Activated CD4-positive, alpha-beta T cell treated with anti-CD3 and anti-CD28 coated beads, Interleukin-2, amount 50 U/mL, for 48 hours (primary cell): ENCODE results near the gene TCF7L2.

Experiments
- DNase-seq, 2 experiments: peaks; one replicate each; pipeline ENCODE4 v3.0.0-alpha.2; 2020

TCF7L2 gene

DNA sequence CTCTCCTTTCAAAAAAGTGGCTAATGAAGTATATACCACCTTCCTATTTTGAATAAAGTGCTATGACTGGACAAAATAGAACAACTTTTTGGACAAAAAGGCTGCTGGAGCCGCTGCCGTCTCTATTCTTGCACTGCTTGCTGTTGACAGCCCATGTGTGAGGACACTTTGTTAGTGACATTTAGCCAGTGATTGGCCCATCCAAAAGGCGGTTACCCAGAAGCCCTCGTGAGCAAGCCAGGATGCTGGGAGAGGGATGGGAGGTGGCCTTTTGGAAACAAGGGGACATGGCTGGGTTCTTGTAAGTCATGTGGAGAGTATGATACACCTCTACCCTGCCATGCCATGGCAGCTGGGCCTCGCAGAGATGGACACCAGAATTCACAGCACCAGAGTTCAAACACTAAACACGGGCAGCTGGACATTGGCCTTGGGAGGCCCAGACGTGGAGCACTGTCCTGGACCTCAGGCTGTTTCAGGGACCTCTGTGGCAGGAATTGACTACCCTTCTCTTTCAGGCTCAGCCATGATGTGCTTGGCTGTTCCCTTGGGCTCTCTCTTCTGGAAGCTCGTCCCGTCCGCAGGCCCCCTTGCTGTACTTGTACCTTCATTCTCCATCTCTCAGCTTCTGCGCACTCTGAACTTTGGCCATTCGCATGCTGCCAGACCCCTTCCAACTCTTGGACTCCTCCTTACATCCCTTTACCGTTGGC lies 118.3 kb downstream of the TCF7L2 start:
- DNase-seq = no peak

DNA sequence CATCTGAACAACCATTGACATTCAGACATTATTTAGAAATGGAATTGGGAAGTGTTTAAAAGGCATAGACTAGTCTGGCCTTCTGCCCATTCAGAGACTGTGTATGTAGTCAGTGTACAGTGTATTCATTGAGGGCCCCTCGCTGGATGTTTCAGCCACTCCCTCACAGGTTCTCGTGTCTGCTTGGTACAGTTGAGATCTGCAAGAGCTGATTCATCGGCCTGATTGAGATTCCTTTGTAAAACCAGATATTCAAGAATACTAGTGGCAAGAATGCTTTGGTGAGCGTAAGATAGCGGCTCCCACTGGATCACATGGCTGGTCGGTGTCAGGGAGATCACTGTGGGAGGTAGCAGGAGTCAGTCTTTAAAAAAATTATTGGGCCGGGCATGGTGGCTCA lies 119.5 kb downstream of the TCF7L2 start:
- DNase-seq = no peak

DNA sequence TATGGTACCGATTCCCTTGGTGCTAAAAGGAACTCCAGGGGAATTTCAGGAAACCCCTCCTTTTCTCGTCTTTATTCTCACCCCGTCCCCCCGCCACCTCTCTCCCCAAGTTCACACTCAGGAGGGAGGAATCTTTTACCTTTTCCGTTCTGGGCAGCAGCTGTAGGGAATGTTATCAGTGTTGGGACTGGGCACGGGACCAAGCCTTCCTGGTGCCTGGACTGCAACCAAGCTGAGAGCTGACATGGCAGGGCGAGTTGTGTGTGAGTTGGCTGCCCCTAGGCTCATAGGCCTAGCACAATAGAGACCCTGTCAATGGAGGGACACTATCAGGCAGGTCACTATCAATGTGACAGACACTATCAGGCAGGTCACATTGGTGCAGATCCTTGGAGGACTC lies 121.4 kb downstream of the TCF7L2 start:
- DNase-seq = no peak

GRCh38 chr10:113073549-113074189 lies 123.6 kb downstream of the TCF7L2 start:
- DNase-seq = no peak

- no peak for DNase-seq
Measured at GRCh38 chr10:113076949-113077348, 126.9 kb downstream of the TCF7L2 start.

DNA sequence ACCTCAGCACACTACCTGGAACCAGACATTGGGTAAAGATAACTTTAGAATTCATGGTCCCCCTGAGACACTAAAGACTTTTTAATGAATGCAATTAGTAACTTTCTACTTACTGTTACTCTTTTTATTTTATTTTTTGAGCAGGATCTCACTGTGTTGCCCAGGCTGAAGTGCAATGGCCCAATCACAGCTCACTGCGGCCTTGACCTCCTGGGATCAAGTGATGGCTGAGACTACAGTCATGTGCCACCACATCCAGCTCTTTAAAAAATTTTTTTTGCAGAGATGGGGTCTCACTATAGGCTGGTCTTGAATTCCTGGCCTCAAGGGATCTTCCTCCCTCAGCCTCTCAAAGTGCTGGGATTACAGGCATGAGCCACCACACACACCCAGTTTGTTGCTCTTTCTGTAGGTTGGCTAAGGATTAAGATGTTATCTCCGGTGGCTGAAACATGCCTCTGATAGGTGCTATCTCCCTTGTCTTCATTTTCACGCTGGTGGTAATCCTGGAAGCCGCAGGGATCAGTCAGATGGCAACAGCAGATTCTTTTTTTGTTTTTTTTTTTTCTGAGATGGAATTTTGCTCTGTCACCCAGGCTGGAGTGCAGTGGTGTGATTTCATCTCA lies 128.3 kb downstream of the TCF7L2 start:
- no peak for DNase-seq

DNA sequence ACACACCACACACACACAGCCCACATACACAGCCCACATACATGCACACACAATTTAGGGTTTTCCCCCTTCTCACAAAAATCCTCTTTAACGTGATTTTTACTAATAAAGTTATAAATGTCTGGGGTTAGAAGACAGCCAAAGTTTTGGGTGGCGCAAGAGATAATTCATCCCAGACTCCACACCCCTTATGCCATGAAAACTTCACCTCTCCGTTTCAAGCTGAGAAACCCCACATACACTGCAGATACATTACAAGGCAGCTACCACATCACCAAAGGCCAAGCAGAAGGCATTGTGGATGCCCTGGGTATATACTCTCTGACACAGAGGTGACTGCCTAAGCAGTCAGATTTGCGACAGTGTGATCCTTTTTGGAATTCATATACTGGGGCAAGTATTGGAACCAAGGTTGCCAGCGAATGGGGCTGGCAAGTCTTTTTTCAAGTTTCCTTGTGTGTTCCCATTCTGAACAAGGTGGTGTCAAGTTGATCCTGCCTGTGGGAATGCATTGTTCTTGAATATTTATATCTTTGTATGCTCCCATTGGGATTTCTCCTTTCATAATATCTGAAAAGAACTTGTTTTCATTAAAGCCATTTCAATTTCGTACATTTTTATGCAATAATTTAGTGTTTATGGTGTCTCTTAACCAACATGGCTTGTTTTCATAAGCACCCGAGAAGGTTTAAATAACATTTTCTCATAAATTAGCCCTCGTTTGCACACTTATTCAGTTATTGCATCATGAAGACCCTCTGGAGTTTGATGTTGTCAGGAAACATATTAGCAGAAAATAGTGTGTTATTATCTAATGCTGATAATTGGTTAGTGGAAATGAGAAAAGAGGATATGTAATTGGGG lies 130.2 kb downstream of the TCF7L2 start:
- no peak for DNase-seq

DNA sequence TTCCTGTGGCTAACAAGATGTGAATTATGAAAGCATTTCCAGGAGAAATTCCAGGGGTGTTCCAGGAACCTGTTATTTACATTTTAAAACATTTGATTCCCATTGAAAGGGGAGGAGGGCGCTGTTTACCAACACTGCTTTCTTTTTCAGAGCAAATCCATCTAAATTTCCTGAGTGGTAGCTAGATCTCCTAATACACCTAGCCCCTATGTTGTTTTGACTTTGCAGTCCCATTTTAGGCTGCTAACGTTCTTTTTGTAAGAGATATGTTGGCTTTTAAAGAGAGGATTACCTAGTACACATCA lies 130.8 kb downstream of the TCF7L2 start:
- DNase-seq = no peak

GRCh38 chr10:113084031-113084430 lies 134.0 kb downstream of the TCF7L2 start:
- DNase-seq = no peak

DNA sequence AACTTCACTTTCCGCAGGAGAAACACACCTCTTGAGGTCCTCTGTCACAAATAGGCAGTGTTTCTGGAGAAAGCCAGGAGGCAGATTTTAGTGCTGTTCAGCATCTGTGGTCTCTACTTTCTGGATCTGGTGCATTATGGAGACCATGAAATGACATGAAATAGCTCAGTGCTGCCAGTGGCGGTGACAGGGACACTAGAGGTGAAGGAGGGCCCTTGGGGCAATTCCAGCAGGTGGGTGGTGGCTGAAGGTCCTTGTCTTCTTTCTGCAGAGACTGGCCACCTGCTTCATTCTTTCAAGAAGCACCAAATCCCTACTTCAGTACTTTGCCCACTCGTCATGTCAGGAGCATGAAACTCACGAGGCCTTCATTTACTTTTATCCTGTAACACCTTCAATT lies 135.7 kb downstream of the TCF7L2 start:
- DNase-seq = no peak

DNA sequence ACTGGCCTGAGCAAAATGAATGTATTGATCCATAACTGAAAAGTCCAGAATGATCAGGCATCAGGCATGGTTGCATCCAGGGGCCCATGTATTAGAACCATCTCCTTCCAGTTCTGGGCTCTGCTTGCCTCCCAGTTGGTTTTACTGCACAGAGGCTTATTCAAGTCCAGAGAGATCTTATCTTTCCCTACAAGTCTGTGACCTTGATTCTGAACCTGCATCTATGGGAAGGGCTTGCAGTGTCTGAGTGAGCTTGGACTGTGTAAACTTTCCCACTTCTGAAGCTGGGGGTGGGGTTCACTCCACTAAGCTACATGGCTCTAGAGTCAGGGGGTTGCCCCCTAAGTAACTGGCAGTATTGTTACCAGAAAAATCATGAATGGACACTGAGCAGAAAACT lies 136.2 kb downstream of the TCF7L2 start:
- DNase-seq = no peak

DNA sequence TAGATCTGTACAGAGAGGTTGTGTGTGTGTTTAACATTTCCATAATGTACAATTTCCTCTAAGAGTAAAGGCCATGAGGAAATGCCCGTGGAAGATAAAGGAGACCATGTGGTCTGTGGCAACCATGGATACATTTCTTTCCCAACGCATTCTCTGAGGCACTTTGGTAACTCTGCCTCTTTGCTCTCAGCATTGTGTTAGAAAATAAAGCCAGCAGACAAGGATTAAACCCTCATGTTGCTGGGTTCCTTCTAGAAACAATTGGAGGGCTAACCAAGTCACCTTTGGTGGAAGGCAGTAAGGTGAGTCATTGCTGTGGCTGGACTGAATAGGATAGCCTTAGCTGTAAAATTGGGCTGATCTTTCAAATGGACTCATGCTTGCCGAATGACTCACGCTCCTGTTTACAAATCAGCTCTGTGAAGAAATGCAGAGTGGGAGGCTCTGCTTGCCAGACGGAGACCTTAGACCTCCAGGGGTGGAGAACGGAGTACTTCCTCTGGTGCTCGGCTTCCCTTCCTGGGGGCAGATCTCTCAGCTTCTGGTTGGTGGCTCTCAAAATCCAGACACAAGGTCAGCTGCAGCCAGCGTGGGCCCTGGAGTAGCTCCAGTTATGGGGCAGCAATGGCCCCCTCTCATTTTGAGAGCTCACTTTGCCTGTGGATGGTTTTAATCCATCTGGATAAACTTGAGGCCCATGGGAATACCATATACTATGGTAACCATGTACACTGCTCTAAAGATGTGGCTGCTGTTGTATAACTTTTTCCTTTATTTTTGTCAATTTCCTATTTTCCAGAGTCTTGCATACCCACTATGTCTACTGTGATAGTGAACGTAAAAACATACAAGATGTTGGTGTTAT lies 137.3 kb downstream of the TCF7L2 start:
- DNase-seq = no peak

- no peak for DNase-seq
Measured at GRCh38 chr10:113088194-113088593, 138.1 kb downstream of the TCF7L2 start.

GRCh38 chr10:113089551-113089950 lies 139.5 kb downstream of the TCF7L2 start:
- no peak for DNase-seq

GRCh38 chr10:113091920-113092319 lies 141.9 kb downstream of the TCF7L2 start:
- no peak for DNase-seq

- no peak for DNase-seq
Measured at GRCh38 chr10:113093188-113094113, 143.4 kb downstream of the TCF7L2 start.

DNA sequence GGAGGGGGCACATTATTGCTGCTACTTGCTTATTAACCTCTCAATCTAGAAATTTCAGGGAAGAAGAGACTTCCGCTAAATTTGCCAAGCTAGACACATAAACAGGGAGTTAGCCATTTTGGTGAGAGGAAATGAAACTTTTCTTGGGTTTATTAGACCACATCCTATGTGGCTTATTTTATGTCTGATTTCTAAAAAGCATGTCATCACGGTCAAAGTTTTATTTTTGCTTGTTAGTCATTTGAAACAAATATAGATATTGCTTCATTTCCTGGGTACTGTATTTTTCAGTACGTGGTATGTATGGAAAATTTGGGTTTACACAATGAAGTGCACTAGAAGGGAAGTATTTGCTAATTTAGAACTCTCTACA lies 144.1 kb downstream of the TCF7L2 start:
- no peak for DNase-seq

GRCh38 chr10:113095419-113096127 lies 145.5 kb downstream of the TCF7L2 start:
- DNase-seq = no peak

DNA sequence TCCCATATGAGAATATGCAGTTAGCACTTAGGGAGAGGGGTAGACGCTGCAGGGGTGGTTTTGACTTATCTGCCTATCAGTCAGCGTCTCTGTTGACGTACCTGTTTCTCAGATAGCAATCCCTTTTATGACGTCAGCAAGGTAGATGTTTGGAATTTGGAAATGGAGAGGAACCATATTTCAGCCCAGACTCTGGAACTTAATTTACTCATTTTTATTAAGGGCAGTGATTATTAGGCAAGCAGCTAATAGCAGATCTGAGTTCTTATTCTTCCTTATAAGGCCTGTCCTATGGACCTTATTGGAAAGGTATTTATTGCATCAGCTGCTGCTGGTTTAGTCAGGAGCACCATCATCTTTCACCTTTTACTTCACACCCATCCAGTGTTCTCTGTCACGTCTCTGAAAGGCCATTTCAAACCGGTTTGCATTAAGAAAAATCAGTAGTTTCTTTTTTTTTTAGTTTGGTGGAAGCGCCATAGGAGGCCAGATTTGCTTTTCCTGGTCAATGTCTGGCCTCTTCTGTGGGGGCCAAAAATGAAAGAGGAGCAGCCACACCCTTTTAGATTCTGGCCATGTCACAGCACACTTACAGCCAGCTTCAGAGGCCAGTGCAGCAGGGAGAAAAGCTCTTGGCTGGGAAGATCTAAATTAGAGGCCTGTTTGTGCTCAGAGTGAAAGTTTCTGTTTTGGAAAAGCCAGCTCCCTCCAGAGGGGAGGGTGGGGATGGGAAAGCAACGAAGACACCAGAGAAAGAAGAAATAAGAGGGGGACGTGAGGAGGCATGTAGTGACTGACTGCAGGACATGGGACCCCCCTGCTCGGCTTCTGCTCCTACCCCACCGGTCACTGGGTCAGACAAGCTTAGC lies 146.3 kb downstream of the TCF7L2 start:
- DNase-seq = no peak

DNA sequence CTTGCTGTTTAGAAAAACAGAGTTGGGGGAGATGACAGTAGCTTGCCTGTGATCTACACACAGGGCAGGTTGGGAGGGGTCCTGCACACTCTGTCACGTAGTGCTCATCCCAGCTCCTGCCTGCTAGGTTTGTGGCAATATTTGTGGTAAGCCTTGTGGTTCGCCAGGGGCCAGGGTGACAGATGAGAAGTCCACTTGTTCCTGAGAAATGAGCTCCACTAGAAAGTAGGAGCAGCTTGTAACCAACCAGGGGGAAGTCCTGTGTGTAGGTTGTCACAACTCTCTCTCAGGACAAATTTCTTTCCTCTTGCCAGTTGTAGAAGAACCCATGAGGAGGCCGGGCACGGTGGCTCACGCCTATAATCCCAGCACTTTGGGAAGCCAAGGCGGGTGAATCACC lies 147.0 kb downstream of the TCF7L2 start:
- DNase-seq = no peak
